G401.6 (cell line): Measurements from ENCODE around the gene NOC4L.
"Not testable (repeated sequence)": the region's sequence is repeated elsewhere in the genome, so short reads cannot be mapped to it uniquely, and the experiment has no call there.

Experiments used
- FAIRE-seq: peaks from 2 replicates; lab custom pipeline; 2012; peaks lifted over from hg19 to GRCh38; lab: Jason Lieb, UNC

Gene NOC4L

DNA sequence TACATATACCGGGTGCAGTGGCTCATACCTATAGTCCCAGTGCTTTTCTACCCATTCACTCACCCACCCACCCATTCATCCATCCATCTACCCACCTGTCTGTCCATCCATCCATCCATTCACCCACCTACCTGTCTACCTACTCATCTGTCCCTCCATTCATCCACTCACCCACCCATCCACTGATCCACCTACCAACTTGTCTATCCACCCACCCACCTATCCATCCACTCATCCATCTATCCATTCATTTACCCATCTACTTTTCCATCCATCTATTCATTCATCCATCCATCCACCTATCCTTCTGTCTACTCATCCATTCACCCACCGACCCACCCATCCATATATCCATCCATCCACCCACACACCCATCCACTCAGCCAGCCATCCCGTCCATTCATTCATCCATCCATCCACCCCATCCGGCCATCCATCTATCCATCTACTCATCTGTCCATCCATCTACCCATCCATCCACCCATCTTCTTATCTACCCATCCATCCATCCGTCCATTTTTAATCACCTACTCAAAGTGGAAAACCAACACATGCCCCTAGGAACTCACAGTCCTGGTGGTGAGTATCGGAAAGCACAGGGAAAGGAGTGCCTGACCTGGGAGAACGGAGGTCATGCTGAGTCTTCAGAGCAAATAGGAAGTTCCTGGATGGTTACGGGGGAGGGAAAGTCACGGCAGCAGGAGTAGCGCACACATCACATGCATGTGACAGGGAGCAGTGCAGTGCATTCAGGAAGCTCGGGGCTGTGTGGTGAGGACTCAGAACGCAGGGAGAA lies 20.1 kb upstream of the NOC4L start:
- no peak for FAIRE-seq

- FAIRE-seq: no peak
These were observed 19.4 kb upstream of the NOC4L start for GRCh38 chr12:132124766-132125425.

GRCh38 chr12:132125736-132126135 lies 18.5 kb upstream of the NOC4L start:
- no peak for FAIRE-seq

DNA sequence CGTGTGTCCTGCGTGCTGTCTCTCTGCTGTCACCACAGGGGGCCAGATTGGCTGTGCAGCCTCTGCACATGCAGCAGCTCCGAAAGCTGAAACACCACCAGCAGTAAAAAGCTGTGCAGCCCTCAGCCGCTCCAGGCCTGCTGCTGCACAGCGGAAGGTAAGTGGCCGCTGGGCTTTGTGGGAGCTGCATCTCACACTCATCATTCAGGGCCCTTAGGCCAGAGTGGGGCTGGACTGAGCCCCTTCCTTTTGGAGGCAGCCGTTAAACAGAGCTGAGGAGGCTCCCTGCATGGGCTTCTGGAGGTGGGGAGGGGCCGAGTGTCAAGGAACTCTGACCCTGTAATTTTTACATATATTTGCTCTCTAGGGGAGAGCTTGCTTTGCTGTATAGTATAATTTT lies 17.2 kb upstream of the NOC4L start:
- no peak for FAIRE-seq

DNA sequence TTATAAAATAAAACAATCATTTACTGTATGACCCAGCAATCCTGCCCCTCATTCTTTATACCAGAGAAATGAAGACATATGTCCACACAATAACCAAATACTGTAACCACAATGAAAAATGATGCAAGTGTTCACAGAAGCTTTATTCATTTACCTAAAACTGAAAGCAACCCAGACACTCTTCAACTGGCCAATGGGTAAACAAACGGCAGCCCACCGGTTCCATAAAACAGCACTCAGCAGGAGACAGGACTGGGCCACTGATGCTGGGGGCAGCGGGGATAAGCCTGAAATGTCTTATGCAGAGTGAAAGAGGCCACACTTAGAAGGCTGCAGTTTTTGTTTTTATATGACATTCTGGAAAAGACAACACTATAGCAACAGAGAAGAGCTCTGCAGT lies 15.2 kb upstream of the NOC4L start:
- FAIRE-seq: no peak

GRCh38 chr12:132130690-132131089 lies 13.6 kb upstream of the NOC4L start:
- FAIRE-seq: no peak

- no peak for FAIRE-seq
These were observed 13.0 kb upstream of the NOC4L start for GRCh38 chr12:132131229-132131628.

DNA sequence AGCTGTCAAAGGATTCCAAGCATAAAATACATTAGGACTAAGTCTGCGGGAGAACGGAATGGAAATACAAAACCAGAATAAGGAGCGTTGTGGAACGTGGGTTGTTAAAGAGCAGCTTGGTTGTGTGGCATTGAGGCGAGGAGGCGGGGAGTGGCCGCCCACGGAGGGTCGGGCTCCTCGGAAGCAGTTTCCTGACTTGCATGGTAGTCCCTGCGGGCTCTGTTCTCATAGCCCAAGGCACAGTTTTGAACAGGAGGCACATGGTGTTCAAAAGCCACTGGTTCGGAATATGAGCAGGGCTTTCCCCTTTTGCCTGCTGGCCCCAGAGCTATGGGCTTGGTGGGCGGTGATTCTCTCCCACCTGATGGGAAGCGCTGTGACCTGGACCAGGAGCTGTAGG lies 12.3 kb upstream of the NOC4L start:
- FAIRE-seq: no peak

DNA sequence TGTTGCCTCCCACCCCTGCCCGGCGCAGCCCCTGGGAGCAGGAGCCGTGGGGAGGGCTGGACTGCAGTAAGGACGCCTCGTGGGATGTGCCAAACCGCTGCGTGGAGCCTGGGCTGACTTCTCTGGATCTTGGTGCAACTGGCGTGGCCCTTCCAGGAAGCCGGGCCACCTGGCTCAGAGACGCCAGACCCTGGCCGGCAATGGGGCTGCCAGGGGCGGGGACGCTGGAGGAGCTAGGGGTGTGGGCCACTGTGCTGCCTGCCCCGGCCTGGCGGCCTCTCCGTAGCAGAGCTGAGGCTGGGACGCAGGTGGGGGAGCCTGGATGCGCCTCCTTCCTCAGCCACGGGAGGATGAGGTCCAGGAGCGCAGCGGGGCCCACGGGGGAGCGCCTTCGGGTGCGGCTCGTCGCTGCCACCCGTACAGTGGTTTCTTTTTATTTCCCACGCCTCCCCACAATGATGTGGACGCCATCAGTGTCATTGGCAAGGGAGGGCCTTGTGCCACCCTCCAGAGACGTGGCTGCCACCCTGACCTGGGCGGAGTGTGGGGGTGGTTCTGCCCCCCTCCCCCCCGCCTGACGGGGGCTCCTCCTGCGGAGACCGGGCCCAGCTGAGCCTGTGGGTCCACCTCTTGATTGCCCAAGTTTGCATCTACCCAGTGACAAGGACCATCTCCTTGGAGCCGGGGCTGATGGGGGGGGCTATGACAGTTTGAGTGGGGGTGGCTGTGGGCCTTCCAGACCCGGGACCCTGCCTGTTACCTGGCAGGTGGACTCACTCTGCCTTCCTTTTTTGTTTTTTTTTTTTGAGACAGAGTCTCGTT lies 11.4 kb upstream of the NOC4L start:
- FAIRE-seq: no peak

DNA sequence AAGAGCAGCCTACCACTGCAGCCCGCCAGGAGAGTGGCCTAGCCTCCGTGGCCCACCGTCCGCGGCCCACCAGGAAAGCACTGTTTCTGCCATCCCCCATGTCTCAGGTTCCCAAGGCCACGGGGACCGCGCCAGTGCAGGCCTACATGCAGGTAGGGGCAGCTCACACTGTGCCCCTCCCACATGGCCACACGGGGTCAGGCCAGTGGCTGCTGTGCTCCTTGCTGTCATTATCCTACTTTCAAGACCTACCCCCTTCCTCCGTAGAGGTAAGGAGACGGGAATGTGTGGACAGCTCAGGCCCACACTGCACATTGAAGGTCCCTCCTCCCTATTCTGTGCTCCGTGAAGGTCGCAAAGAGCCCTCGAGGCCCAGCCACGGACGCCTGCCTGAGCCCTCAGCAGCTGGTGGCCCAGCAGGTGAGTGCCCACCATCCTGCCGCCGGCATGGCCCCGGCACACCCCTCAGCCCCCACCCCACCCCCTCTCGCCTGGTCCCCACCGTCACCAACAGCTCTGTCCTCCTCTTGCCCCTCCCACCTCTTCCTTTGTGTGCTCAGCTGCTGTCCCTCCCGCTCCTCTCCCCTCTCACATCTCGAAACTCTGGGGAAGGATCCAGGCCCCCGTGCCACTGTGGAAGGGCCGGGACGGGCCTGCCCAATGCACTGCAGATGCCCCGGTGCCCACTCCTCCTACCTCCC lies 10.2 kb upstream of the NOC4L start:
- no peak for FAIRE-seq

- FAIRE-seq: not testable (repeated sequence)
These were observed 9.5 kb upstream of the NOC4L start for GRCh38 chr12:132134653-132135183.

- not testable (repeated sequence) for FAIRE-seq
These were observed 8.0 kb upstream of the NOC4L start for GRCh38 chr12:132136226-132136625.

GRCh38 chr12:132137483-132138125 lies 6.7 kb upstream of the NOC4L start:
- no peak for FAIRE-seq

DNA sequence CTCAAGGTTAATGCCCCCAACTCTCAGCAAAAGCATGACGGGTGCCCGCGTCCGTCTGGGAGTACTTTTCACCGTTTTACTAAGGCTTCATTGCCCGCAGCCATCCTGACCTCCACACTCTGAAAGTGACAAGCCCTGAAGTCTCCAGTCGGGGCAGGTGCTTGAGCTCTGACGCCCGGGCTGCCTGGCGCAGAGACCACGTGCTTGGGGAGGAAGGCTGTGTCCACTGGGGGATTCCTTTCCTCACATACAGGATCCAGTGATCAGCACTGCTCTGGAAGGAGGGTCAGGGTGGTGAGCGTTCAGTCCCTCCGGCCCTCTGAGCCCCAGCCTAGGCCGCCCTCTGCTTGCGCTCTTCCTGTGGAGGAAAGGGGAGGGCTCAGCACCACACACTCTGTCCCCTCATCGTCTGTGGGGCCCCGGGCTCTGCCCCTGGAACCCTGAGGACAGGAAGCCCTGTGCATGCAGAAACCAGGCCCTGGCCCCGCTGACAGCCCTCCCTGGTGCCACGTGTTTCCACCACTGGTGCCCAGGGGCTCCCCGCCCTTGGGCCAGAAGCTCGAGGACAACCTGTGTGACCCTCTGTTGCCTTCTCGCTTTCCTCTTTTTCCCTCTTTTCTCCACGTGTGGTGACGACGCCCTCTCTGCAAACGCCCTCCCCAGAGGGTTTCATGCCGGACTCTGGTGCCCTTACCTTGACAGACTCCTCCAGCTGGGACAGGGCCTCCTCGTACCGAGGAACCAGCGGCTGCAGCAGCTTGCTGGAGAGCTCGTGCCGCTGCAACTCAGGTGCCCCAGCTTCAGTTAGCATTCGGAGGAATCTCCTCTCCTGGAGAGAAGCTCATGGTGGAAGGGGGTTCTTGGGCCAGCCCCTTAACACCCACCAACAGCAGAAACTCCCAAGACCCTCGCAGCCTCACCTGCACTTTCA lies 5.1 kb upstream of the NOC4L start:
- FAIRE-seq: no peak

- FAIRE-seq: no peak
These were observed 4.3 kb upstream of the NOC4L start for GRCh38 chr12:132139912-132140311.

GRCh38 chr12:132140501-132140900 lies 3.8 kb upstream of the NOC4L start:
- FAIRE-seq: no peak

DNA sequence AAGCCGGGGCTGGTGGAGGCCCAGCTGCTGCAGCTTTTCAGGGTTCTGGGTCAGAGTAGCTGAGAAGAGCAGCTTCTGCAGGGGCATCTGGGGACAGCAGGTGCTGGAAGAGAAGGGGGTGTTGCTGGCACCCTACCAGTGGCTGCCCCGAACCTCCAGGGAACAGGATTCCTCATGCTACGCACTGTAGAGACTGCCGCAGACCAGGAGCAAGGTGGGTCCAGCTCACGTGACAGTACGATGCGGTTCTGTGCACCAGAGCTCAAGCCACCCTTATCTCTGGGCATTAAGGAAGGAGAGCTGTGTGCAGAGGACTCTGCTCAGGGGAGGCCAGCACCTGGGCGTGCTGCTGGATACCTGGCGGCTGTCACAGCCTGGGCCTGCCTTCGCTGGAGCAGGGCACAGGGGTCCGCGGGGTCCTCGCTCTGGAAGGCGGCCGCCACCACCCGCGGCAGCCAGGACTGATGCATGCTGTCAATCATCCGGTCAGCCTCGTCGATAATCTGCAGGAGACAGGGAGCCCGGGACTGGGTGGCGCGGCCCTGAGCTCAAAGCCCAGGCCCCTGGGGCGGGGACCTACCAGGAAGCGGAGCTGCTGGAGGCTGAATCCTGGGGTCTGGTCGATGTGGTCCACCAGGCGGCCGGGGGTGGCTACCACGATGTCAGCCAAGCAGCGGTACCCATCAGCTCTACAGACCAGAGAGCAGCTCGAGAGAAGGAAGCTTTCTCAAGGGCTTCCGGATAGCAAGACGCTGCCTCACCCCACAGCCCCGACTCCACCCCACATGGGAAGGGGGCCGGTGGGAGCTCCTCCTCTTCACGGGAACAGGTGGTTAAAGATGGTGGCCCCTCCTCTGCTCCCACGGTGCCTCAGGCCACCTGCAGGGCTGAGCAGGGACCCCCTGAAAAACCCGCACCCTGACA lies 3.1 kb upstream of the NOC4L start:
- FAIRE-seq: no peak

GRCh38 chr12:132141976-132142678 lies 2.1 kb upstream of the NOC4L start:
- no peak for FAIRE-seq
